Endodermal cell (in vitro differentiated cells): ENCODE data around the gene TARM1. TPM values are rescaled to one million over a fixed set of nuclear protein-coding genes. Genes with fewer than 3 reads are reported as not detected.
A peak's percentile ranks its signal among the peaks of the same experiment; 100 is the strongest.

ENCODE experiments used
- DNase-seq: peaks from one replicate; pipeline ENCODE4 v3.0.0-alpha.2; 2017
- H3K27ac ChIP-seq: 2 replicates; pipeline ENCODE4 v1.5.1; 2013; ENCODE audit warnings: mild to moderate bottlenecking, low read depth, low read length, moderate library complexity
- H3K27me3 ChIP-seq: 2 replicates; pipeline ENCODE4 v1.6.1; 2013; ENCODE audit warnings: mild to moderate bottlenecking, low read length, moderate library complexity; ENCODE audit not compliant: insufficient read depth, control insufficient read depth, poor library complexity, severe bottlenecking
- H3K36me3 ChIP-seq: 2 replicates; pipeline ENCODE4 v1.7.0; 2013; ENCODE audit warnings: mild to moderate bottlenecking, low read length, moderate library complexity; ENCODE audit not compliant: control insufficient read depth, insufficient read depth
- H3K4me1 ChIP-seq: one replicate; pipeline ENCODE4 v1.7.0; 2013; ENCODE audit warnings: low read length; ENCODE audit not compliant: control insufficient read depth, insufficient read depth
- H3K4me3 ChIP-seq: 2 replicates; pipeline ENCODE4 v1.5.1; 2013; ENCODE audit warnings: mild to moderate bottlenecking, low read length, moderate library complexity
- H3K9ac ChIP-seq: 2 replicates; pipeline ENCODE4 v1.6.1; 2013; ENCODE audit warnings: mild to moderate bottlenecking, low read length, moderate library complexity; ENCODE audit not compliant: poor library complexity, severe bottlenecking; ENCODE audit errors: extremely low read depth
- H3K9me3 ChIP-seq: 2 replicates; pipeline ENCODE4 v1.6.1; 2013; ENCODE audit warnings: mild to moderate bottlenecking, low read length, moderate library complexity; ENCODE audit not compliant: control insufficient read depth
- H3K27ac Mint-ChIP-seq: 2 replicates; pipeline ENCODE4 v1.8.0; 2020; ENCODE audit warnings: mixed read lengths
- H3K27me3 Mint-ChIP-seq: 2 replicates; pipeline ENCODE4 v1.8.0; 2021; ENCODE audit warnings: mild to moderate bottlenecking, mixed read lengths; ENCODE audit not compliant: insufficient read depth
- H3K36me3 Mint-ChIP-seq: 2 replicates; pipeline ENCODE4 v1.8.0; 2020; ENCODE audit warnings: low read depth, mixed read lengths
- H3K4me1 Mint-ChIP-seq: 2 replicates; pipeline ENCODE4 v1.8.0; 2020; ENCODE audit warnings: mixed read lengths
- H3K4me3 Mint-ChIP-seq: 2 replicates; pipeline ENCODE4 v1.8.0; 2020; ENCODE audit warnings: mild to moderate bottlenecking, moderate library complexity, mixed read lengths
- H3K9me3 Mint-ChIP-seq: 2 replicates; pipeline ENCODE4 v1.8.0; 2020; ENCODE audit warnings: mild to moderate bottlenecking, mixed read lengths
- CTCF ChIP-seq: fragments of 200-600 bp; sonication (generic); conservative IDR thresholded peaks from 2 replicates; pipeline ENCODE4 v1.5.0; 2021; ENCODE audit warnings: antibody characterized with exemption, mild to moderate bottlenecking
- WGBS, 2 experiments: methylation state at CpG; one replicate each; pipeline versions ENCODE4 v1.1.5 to v1.1.7; 2013; ENCODE audit warnings: missing lambda C conversion rate in 2 of 2, mixed read lengths in 1 of 2; ENCODE audit not compliant: insufficient coverage in 1 of 2, insufficient read length in 1 of 2; 5-methylcytosine and 5-hydroxymethylcytosine counted together
- total RNA-seq, 2 donors: library from RNA; stranded (reverse); fragmentation: NEBNext Ultra II Directional in 1 of 2; extraction: Animal tissue kit (Norgen Biotek cat#: 25700) in 1 of 2; gene quantifications; 2 replicates in 1 of 2; 3 replicates in 1 of 2; pipeline ENCODE4 v1.2.1, GENCODE V29; 2021

Gene TARM1
- total RNA-seq, 2 donors from 2014 or later, result not detected

- no peak for DNase-seq
- no peak for TF ChIP-seq CTCF
- Mint-ChIP-seq H3K9me3 (peaks cover 3% of the 10 kb centered on the region), H3K4me1 (no peaks in the 10 kb centered on the region), H3K27me3 (peaks cover 23% of the 10 kb centered on the region), H3K36me3 (no peaks in the 10 kb centered on the region), H3K27ac (no peak overlapping the region), H3K4me3 (no peak overlapping the region)
- H3K4me3 ChIP-seq, result peak overlapping the region; percentile 40
- H3K9me3 ChIP-seq, result peaks cover 19% of the 10 kb centered on the region
- H3K4me1 ChIP-seq, result no peaks in the 10 kb centered on the region
- H3K27ac ChIP-seq, result no peak overlapping the region
- H3K9ac ChIP-seq, result no peak overlapping the region
- H3K36me3 ChIP-seq, result no peaks in the 10 kb centered on the region
- 70 to 91% methylated on average over 2 of the region's 2 CpGs for WGBS, 2 experiments
- no peaks in the 10 kb centered on the region for H3K27me3 ChIP-seq
Measured at GRCh38 chr19:54045771-54046170, 35.4 kb downstream of the TARM1 start.

GRCh38 chr19:54042989-54043388, 38.2 kb downstream of the TARM1 start:
- no peak overlapping the region for H3K27ac ChIP-seq
- peaks cover 19% of the 10 kb centered on the region for H3K9me3 ChIP-seq
- H3K4me3 ChIP-seq, result no peak overlapping the region
- Mint-ChIP-seq H3K4me1 (no peaks in the 10 kb centered on the region), H3K27me3 (peaks cover 16% of the 10 kb centered on the region), H3K4me3 (no peak overlapping the region), H3K36me3 (no peaks in the 10 kb centered on the region), H3K9me3 (peaks cover 3% of the 10 kb centered on the region), H3K27ac (no peak overlapping the region)
- H3K9ac ChIP-seq, result no peak overlapping the region
- no peaks in the 10 kb centered on the region for H3K36me3 ChIP-seq
- no peaks in the 10 kb centered on the region for H3K27me3 ChIP-seq
- no peak for TF ChIP-seq CTCF
- H3K4me1 ChIP-seq, result no peaks in the 10 kb centered on the region
- no peak for DNase-seq
- 94% methylated on average over 2 of the region's 3 CpGs for WGBS, 2 experiments

- H3K27ac ChIP-seq, result no peak overlapping the region
- H3K4me3 Mint-ChIP-seq, result no peak overlapping the region
- peaks cover 16% of the 10 kb centered on the region for H3K27me3 Mint-ChIP-seq
- peaks cover 3% of the 10 kb centered on the region for H3K9me3 Mint-ChIP-seq
- H3K27me3 ChIP-seq, result no peaks in the 10 kb centered on the region
- no peak overlapping the region for H3K9ac ChIP-seq
- H3K36me3 ChIP-seq, result no peaks in the 10 kb centered on the region
- H3K36me3 Mint-ChIP-seq, result no peaks in the 10 kb centered on the region
- 73 to 76% methylated on average over 4 to 8 of the region's 9 CpGs for WGBS, 2 experiments
- H3K27ac Mint-ChIP-seq, result peak overlapping the region; percentile 67
- peak; percentile 71 for DNase-seq
- no peak for TF ChIP-seq CTCF
- H3K9me3 ChIP-seq, result peaks cover 19% of the 10 kb centered on the region
- H3K4me1 ChIP-seq, result no peaks in the 10 kb centered on the region
- no peak overlapping the region for H3K4me3 ChIP-seq
- H3K4me1 Mint-ChIP-seq, result no peaks in the 10 kb centered on the region
Measured at GRCh38 chr19:54041969-54042606, 39.1 kb downstream of the TARM1 start.
